ENCODE measurements around the gene GNG13.

DNA sequence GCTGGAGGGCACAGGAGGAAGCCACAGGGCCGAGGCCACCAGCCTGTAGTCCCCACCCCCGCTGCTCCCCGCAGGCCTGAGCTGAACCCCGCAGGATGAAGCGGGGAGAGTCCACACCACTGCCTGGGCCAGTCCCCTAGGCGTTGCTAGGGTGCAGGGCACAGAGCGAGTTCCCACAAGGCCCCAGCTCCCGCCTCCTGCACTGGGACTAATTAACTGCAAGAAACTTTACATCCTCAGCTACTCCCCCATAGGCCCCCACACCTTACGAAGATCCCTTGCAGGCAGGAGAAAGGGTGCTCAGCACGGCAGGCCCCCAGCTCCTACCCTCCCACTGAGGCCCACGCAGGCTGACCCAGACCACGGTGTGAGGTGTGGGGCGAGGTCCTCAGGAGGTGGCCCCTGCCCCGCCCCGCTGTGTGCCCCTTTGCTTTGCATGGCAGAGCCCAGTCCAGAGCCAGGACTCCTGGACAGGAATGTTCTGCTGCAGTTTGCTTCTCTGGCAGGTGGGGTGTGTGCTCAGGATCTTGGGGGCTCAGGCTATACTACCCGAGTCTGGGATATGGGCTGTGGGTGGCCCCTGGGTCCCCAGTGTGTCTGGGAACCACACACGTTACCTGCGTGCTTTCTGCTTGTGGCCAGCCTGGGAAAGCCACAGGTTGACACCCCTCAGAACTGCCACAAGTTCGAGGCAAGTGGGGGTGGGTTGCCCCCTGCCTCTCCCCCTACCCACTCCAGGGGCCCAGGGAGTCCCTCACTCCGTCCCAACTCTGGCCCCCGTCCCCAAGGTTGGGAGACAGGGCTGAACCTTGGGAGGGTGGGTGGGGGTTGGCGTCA is 1.2 kb downstream of the GNG13 start:
- TF ChIP-seq, protein P1, sequence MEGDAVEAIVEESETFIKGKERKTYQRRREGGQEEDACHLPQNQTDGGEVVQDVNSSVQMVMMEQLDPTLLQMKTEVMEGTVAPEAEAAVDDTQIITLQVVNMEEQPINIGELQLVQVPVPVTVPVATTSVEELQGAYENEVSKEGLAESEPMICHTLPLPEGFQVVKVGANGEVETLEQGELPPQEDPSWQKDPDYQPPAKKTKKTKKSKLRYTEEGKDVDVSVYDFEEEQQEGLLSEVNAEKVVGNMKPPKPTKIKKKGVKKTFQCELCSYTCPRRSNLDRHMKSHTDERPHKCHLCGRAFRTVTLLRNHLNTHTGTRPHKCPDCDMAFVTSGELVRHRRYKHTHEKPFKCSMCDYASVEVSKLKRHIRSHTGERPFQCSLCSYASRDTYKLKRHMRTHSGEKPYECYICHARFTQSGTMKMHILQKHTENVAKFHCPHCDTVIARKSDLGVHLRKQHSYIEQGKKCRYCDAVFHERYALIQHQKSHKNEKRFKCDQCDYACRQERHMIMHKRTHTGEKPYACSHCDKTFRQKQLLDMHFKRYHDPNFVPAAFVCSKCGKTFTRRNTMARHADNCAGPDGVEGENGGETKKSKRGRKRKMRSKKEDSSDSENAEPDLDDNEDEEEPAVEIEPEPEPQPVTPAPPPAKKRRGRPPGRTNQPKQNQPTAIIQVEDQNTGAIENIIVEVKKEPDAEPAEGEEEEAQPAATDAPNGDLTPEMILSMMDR (IDR thresholded peaks at IDR 0.05): no peak
- TF ChIP-seq POLR2A (IDR thresholded peaks at IDR 0.05): no peak
- TF ChIP-seq EP300 (IDR thresholded peaks at IDR 0.05): no peak

Measured in ovary (tissue), 3 donors.